Measurements from ENCODE around the gene FBXO21. TPM values are rescaled to one million over a fixed set of nuclear protein-coding genes. Genes with fewer than 3 reads are reported as not detected.

Gene FBXO21
- total and polyA plus RNA-seq, 2 of the 13 experiments (the other 11 are each of a cell fraction or from before 2014, with no cell fraction given), result 15.6 to 32.5 TPM

DNA sequence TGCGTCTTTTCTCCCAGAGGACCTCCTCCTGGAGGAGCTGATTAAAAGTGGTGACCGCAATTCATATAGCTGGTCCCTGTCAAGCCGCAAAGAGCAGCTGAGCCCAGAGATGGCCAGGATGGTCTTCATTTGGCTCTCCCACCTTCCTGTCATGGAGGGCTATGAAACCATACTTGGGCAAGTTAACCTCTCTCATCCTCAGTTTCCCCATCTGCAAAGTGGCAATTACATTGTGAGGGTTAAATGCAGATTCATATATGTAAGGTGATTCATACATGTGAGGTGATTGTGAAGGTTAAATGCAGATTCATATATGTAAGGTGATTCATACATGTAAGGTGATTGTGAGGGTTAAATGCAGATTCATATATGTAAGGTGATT lies 87.5 kb downstream of the FBXO21 start:
- in situ Hi-C loops (cut with HindIII; ENCODE audit: extremely low pct_ligation_motif_present, low pct_unique_long_range_greater_than_20kb) (no loop called here), intact Hi-C loops (cut with micrococcal nuclease; ENCODE audit: unreplicated experiment) (no loop called here)
- DNase-seq (ENCODE audit: low spot score) (no peak), ATAC-seq (no peak), FAIRE-seq (no peak)
- no peaks in the 10 kb centered on the region for H4K20me1 ChIP-seq (ENCODE audit: insufficient read depth, low read length)
- H3K4me2 ChIP-seq (ENCODE audit: low read depth, low read length), result no peak overlapping the region
- 85% methylated on average over 3 of the region's 3 CpGs for WGBS (ENCODE audit: low lambda C conversion rate)
- TF ChIP-seq NFE2 (CRISPR knock-in tag; IDR thresholded peaks at IDR 0.05), result no peak
- TF ChIP-seq ZNF75D (CRISPR knock-in tag; IDR thresholded peaks at IDR 0.05; ENCODE audit: borderline replicate concordance), result no peak
- TF ChIP-seq KDM3A (CRISPR knock-in tag; IDR thresholded peaks at IDR 0.05; ENCODE audit: low read depth), result no peak
- TF ChIP-seq, protein P1, sequence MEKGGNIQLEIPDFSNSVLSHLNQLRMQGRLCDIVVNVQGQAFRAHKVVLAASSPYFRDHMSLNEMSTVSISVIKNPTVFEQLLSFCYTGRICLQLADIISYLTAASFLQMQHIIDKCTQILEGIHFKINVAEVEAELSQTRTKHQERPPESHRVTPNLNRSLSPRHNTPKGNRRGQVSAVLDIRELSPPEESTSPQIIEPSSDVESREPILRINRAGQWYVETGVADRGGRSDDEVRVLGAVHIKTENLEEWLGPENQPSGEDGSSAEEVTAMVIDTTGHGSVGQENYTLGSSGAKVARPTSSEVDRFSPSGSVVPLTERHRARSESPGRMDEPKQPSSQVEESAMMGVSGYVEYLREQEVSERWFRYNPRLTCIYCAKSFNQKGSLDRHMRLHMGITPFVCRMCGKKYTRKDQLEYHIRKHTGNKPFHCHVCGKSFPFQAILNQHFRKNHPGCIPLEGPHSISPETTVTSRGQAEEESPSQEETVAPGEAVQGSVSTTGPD (CRISPR knock-in tag; IDR thresholded peaks at IDR 0.05), result no peak
- TF ChIP-seq IRF9 (CRISPR knock-in tag; IDR thresholded peaks at IDR 0.05; ENCODE audit: borderline replicate concordance), result no peak
- TF ChIP-seq, protein P2, sequence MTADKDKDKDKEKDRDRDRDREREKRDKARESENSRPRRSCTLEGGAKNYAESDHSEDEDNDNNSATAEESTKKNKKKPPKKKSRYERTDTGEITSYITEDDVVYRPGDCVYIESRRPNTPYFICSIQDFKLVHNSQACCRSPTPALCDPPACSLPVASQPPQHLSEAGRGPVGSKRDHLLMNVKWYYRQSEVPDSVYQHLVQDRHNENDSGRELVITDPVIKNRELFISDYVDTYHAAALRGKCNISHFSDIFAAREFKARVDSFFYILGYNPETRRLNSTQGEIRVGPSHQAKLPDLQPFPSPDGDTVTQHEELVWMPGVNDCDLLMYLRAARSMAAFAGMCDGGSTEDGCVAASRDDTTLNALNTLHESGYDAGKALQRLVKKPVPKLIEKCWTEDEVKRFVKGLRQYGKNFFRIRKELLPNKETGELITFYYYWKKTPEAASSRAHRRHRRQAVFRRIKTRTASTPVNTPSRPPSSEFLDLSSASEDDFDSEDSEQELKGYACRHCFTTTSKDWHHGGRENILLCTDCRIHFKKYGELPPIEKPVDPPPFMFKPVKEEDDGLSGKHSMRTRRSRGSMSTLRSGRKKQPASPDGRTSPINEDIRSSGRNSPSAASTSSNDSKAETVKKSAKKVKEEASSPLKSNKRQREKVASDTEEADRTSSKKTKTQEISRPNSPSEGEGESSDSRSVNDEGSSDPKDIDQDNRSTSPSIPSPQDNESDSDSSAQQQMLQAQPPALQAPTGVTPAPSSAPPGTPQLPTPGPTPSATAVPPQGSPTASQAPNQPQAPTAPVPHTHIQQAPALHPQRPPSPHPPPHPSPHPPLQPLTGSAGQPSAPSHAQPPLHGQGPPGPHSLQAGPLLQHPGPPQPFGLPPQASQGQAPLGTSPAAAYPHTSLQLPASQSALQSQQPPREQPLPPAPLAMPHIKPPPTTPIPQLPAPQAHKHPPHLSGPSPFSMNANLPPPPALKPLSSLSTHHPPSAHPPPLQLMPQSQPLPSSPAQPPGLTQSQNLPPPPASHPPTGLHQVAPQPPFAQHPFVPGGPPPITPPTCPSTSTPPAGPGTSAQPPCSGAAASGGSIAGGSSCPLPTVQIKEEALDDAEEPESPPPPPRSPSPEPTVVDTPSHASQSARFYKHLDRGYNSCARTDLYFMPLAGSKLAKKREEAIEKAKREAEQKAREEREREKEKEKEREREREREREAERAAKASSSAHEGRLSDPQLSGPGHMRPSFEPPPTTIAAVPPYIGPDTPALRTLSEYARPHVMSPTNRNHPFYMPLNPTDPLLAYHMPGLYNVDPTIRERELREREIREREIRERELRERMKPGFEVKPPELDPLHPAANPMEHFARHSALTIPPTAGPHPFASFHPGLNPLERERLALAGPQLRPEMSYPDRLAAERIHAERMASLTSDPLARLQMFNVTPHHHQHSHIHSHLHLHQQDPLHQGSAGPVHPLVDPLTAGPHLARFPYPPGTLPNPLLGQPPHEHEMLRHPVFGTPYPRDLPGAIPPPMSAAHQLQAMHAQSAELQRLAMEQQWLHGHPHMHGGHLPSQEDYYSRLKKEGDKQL (CRISPR knock-in tag; IDR thresholded peaks at IDR 0.05; ENCODE audit: low read depth), result no peak
- TF ChIP-seq ZNF256 (CRISPR knock-in tag; conservative IDR thresholded peaks at IDR 0.05), result no peak
- no peak for TF ChIP-seq ZNF773 (CRISPR knock-in tag; IDR thresholded peaks at IDR 0.05; ENCODE audit: borderline replicate concordance)
- TF ChIP-seq ZNF781 (CRISPR knock-in tag; IDR thresholded peaks at IDR 0.05; ENCODE audit: borderline replicate concordance, not compliant biosample characterization), result no peak
- no peak for TF ChIP-seq SP4 (CRISPR knock-in tag; IDR thresholded peaks at IDR 0.05)
- TF ChIP-seq KLF16 (CRISPR knock-in tag; IDR thresholded peaks at IDR 0.05), result no peak
- no peaks in the 10 kb centered on the region for H3K9me3 ChIP-seq (ENCODE audit: low read length)
- H3K27me3 ChIP-seq (ENCODE audit: control insufficient read depth in 1 of 2, insufficient read depth in 2 of 2, low read length in 2 of 2), result peaks cover 2 to 29% of the 10 kb centered on the region in 2 experiments; a peak in 4 of 5 replicates
- H3K27ac ChIP-seq (ENCODE audit: extremely low read length, insufficient read depth, low read length), result no peak overlapping the region
- ChIA-PET POLR2A (interaction anchor here (3.6 kb wide), 1 partner anchor 11 kb away, joined by 13 read pairs; no protein-coding TSS in a partner anchor), CTCF (ENCODE audit: low intra/inter-chr PET ratio, low total read pairs) (no interaction called here)
- peaks cover 12% of the 10 kb centered on the region for H3K79me2 ChIP-seq (ENCODE audit: insufficient read depth, low read length)
- H3K36me3 ChIP-seq (replicated peaks in 1 of 2; ENCODE audit: control insufficient read depth in 1 of 2, insufficient read depth in 2 of 2, low read length in 2 of 2), result no peaks in the 10 kb centered on the region
- no peak overlapping the region for H2AFZ ChIP-seq (ENCODE audit: low read length)
- H3K4me3 ChIP-seq (replicated peaks in 1 of 3; ENCODE audit: insufficient read depth in 1 of 3, low read depth in 2 of 3, low read length in 3 of 3), result no peak overlapping the region
- no TSS peak for BruUV-seq (replicated peaks)
- peaks cover 68% of the 10 kb centered on the region for H3K4me1 ChIP-seq (ENCODE audit: insufficient read depth, low read length)
- no peak overlapping the region for H3K9ac ChIP-seq (ENCODE audit: insufficient read depth, low read depth, low read length)

All from HepG2 (cell line).